Panc1 (cell line): Measurements from ENCODE around the gene OSCAR. TPM values are rescaled to one million over a fixed set of nuclear protein-coding genes. Genes with fewer than 3 reads are reported as not detected.

Source experiments
- ATAC-seq: fragments of 200-7000 bp; cut with Tn5 transposase; 2 replicates; pipeline ENCODE4 v1.9.1; 2020; ENCODE audit warnings: mild to moderate bottlenecking, moderate library complexity
- BruUV-seq: library from RNA; stranded (reverse); fragments of 400-500 nt; replicated peaks from 2 replicates; lab custom pipeline; 2021; lab: Mats Ljungman, UMichigan
- CTCF ChIA-PET: fragments of 300-600 bp; sonication (Branson Sonifier 250); formaldehyde crosslinking; loops from one replicate; lab custom pipeline; 2022; ENCODE audit warnings: antibody characterized with exemption; lab: Charles Lee
- POLR2A ChIA-PET: fragments of 300-600 bp; sonication (Branson Sonifier 250); formaldehyde crosslinking; loops from one replicate; lab custom pipeline; 2022; ENCODE audit warnings: antibody characterized with exemption; lab: Charles Lee
- DNase-seq: peaks from one replicate; pipeline ENCODE4 v3.0.0-alpha.2; 2010; ENCODE audit warnings: low read depth, low spot score
- H3K27ac ChIP-seq: 2 replicates; pipeline ENCODE4 v1.5.1; 2011; ENCODE audit warnings: mild to moderate bottlenecking, low read length, inconsistent platforms
- H3K27me3 ChIP-seq: fragments of 200-500 bp; sonication (Bioruptor generic); 2 replicates; pipeline ENCODE4 v1.6.0; 2014; ENCODE audit warnings: low read length, inconsistent platforms; ENCODE audit not compliant: control insufficient read depth, insufficient read depth
- H3K36me3 ChIP-seq: fragments of 200-500 bp; sonication (Bioruptor generic); 2 replicates; pipeline ENCODE4 v1.5.1; 2014; ENCODE audit warnings: inconsistent platforms, mild to moderate bottlenecking, low read length, moderate library complexity; ENCODE audit not compliant: control insufficient read depth, insufficient read depth
- H3K4me1 ChIP-seq: 2 replicates; pipeline ENCODE4 v1.5.1; 2011; ENCODE audit warnings: inconsistent platforms, mild to moderate bottlenecking, low read length, moderate library complexity; ENCODE audit not compliant: control insufficient read depth, insufficient read depth
- H3K4me3 ChIP-seq, 2 experiments: 2 replicates each; pipeline ENCODE4 v1.5.1; 2011 to 2012; ENCODE audit warnings: low read depth in 2 of 2, low read length in 2 of 2, mild to moderate bottlenecking in 2 of 2, inconsistent platforms in 1 of 2, moderate library complexity in 1 of 2
- H3K9me3 ChIP-seq: fragments of 200-500 bp; sonication (Bioruptor generic); 2 replicates; pipeline ENCODE4 v1.5.1; 2014; ENCODE audit warnings: low read depth, mild to moderate bottlenecking, inconsistent platforms, low read length, moderate library complexity; ENCODE audit not compliant: control insufficient read depth, insufficient read depth
- CTCF ChIP-seq: fragments of 450-650 bp; IDR thresholded peaks from 2 replicates; pipeline ENCODE4 v1.5.1; 2017; ENCODE audit warnings: mild to moderate bottlenecking
- POLR2AphosphoS5 ChIP-seq: IDR thresholded peaks from 2 replicates; pipeline ENCODE4 v1.6.1; 2012; ENCODE audit warnings: mild to moderate bottlenecking, low read depth, low read length, moderate library complexity
- SIN3A ChIP-seq: IDR thresholded peaks from 2 replicates; pipeline ENCODE4 v1.6.1; 2012; ENCODE audit warnings: low read depth, mild to moderate bottlenecking, low read length, moderate library complexity, borderline replicate concordance; ENCODE audit not compliant: insufficient read depth
- TCF7L2 ChIP-seq: IDR thresholded peaks from 2 replicates; pipeline ENCODE4 v1.6.1; 2011; ENCODE audit warnings: mild to moderate bottlenecking, low read depth, low read length, inconsistent platforms
- in situ Hi-C: cut with HindIII; loops from 2 replicates; pipeline ENCODE4 v1.10.0; 2016; ENCODE audit warnings: low sequenced_read_pairs, low pct_unique_long_range_greater_than_20kb
- intact Hi-C: fragments of 100-400 bp; cut with micrococcal nuclease; formaldehyde crosslinking; loops from one replicate; pipeline ENCODE4 v1.10.0; 2022; ENCODE audit not compliant: unreplicated experiment
- total RNA-seq: library from RNA; stranded (reverse); gene quantifications from one replicate; pipeline ENCODE4 v1.2.1, GENCODE V29; 2021; ENCODE audit not compliant: unreplicated experiment
- TF ChIP-seq, protein P1 (sequence below), 2 experiments: IDR thresholded peaks; 2 replicates each; pipeline ENCODE4 v1.6.1; 2011 to 2012; ENCODE audit warnings: low read depth in 2 of 2, control low read depth in 1 of 2, low read length in 1 of 2, mild to moderate bottlenecking in 1 of 2, moderate library complexity in 1 of 2; ENCODE audit not compliant: insufficient read depth in 1 of 2

Gene OSCAR
- total RNA-seq, 1 experiment from 2014 or later = 6.8 TPM

DNA sequence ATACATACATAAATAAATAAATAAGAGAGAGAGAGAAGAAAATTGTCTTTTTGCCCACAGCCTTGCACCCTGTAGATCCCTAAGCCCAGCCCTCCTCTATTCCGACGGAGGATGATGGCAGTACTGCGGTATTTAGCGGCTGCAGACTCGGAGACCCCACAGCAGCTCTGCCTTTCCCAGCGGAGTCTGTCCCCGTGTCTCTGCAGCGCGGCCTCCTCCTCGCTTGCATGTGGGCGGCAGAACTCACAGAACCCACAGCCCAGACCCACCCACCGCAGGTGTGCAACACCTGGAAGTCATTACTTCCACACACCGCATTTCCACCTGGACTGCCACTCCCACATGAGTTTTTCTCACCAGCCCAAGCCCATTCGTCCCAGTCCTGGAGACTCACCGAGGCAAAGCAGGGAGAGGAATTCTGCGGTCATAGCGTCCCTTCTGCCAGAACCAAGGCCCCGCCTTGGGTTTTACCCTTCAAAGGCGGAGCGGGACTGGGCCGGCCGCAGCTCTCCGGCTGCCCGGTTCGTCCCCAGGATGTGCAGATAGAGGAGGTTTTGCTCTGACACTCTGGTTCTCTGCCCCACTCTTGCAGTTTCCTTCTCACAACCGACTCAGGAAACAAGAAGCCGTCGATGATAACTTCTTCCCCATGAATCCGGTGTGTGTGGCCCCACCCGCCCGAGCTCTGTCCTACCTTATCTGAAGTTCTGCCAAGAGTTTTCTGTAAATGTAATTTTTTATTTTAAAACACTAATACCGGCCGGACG lies 37.1 kb downstream of the OSCAR start, which contains the start of gene VSTM1:
VSTM1 (minus strand) TSS at position 548 of the 767 bp plus-strand sequence; CDS start at position 428, 120 bp downstream.
- TF ChIP-seq POLR2AphosphoS5 = no peak
- no peak for TF ChIP-seq TCF7L2
- TF ChIP-seq SIN3A = no peak
- no peak for TF ChIP-seq CTCF
- TF ChIP-seq, protein P1, sequence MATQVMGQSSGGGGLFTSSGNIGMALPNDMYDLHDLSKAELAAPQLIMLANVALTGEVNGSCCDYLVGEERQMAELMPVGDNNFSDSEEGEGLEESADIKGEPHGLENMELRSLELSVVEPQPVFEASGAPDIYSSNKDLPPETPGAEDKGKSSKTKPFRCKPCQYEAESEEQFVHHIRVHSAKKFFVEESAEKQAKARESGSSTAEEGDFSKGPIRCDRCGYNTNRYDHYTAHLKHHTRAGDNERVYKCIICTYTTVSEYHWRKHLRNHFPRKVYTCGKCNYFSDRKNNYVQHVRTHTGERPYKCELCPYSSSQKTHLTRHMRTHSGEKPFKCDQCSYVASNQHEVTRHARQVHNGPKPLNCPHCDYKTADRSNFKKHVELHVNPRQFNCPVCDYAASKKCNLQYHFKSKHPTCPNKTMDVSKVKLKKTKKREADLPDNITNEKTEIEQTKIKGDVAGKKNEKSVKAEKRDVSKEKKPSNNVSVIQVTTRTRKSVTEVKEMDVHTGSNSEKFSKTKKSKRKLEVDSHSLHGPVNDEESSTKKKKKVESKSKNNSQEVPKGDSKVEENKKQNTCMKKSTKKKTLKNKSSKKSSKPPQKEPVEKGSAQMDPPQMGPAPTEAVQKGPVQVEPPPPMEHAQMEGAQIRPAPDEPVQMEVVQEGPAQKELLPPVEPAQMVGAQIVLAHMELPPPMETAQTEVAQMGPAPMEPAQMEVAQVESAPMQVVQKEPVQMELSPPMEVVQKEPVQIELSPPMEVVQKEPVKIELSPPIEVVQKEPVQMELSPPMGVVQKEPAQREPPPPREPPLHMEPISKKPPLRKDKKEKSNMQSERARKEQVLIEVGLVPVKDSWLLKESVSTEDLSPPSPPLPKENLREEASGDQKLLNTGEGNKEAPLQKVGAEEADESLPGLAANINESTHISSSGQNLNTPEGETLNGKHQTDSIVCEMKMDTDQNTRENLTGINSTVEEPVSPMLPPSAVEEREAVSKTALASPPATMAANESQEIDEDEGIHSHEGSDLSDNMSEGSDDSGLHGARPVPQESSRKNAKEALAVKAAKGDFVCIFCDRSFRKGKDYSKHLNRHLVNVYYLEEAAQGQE (IDR thresholded peaks at IDR 0.05; ENCODE audit: insufficient read depth in 1 of 2, low read depth in 2 of 2, low read length in 1 of 2) = no peak
- CTCF ChIA-PET = interaction anchor here (0.6 kb wide), 2 partner anchors 210 to 558 kb away, joined by 3 read pairs; no protein-coding TSS in a partner anchor
- no peak for DNase-seq
- BruUV-seq = no TSS peak
- Histone ChIP-seq H3K9me3 (no peaks in the 10 kb centered on the region), H3K27ac (no peak within 1 kb of the TSS), H3K4me1 (no peaks in the 10 kb centered on the region), H3K4me3 (no peak within 1 kb of the TSS), H3K27me3 (no peaks in the 10 kb centered on the region), H3K36me3 (no peaks in the 10 kb centered on the region)
- POLR2A ChIA-PET = interaction anchor here (0.5 to 0.6 kb wide), 2 partner anchors 40 to 196 kb away, joined by 4 to 6 read pairs; partner anchors contain the start of gene MYADM
- intact Hi-C loops (no loop called here), in situ Hi-C loops (no loop called here)
- peak; percentile 44 for ATAC-seq

- Histone ChIP-seq H3K27me3 (no peaks in the 10 kb centered on the region), H3K4me1 (no peaks in the 10 kb centered on the region), H3K4me3 (no peak overlapping the region), H3K27ac (no peak overlapping the region), H3K36me3 (no peaks in the 10 kb centered on the region), H3K9me3 (no peaks in the 10 kb centered on the region)
- no TSS peak for BruUV-seq
- in situ Hi-C loops (no loop called here), intact Hi-C loops (no loop called here)
- ATAC-seq = 0 out of 2 replicates have a peak, but pooled peaks have one; percentile 17
- no peak for DNase-seq
- ChIA-PET CTCF (interaction anchor here (0.6 kb wide), 1 partner anchor 209 kb away, joined by 3 read pairs; no protein-coding TSS in a partner anchor), POLR2A (interaction anchor here (0.5 kb wide), 1 partner anchor 41 kb away, joined by 4 read pairs; no protein-coding TSS in a partner anchor)
- TF ChIP-seq SIN3A (no peak), POLR2AphosphoS5 (no peak), CTCF (no peak), TCF7L2 (no peak)
- TF ChIP-seq, protein P1 (IDR thresholded peaks at IDR 0.05; ENCODE audit: insufficient read depth in 1 of 2, low read depth in 2 of 2, low read length in 1 of 2) = no peak
Observed at GRCh38 chr19:54062643-54063042, 38.0 kb downstream of the OSCAR start.
